ENCODE results near the gene ZNF620.
"Not testable (repeated sequence)": the region's sequence is repeated elsewhere in the genome, so short reads cannot be mapped to it uniquely, and the experiment has no call there.

The ZNF620 gene

GRCh38 chr3:40505599-40506462 lies at the start of gene ZNF620:
Gene ZNF620, plus strand, starts transcription at chr3:40506039. Its CDS starts 314 bp downstream, at chr3:40506353.
- peak; percentile 77 for DNase-seq (ENCODE audit: low spot score)

- DNase-seq (ENCODE audit: low spot score), result no peak
These were observed 49.4 kb upstream of the ZNF620 start for GRCh38 chr3:40456279-40456939.

GRCh38 chr3:40456940-40457823 lies 48.7 kb upstream of the ZNF620 start, which contains the start of gene RPL14:
Gene RPL14, plus strand, starts transcription at chr3:40457339. Its CDS starts 133 bp downstream, at chr3:40457472.
- DNase-seq (ENCODE audit: low spot score), result peak; percentile 94

GRCh38 chr3:40458473-40458872 lies 47.4 kb upstream of the ZNF620 start:
- DNase-seq (ENCODE audit: low spot score), result no peak

- not testable (repeated sequence) for DNase-seq (ENCODE audit: low spot score)
These were observed 45.4 kb upstream of the ZNF620 start for GRCh38 chr3:40460481-40460880.

GRCh38 chr3:40461161-40461560 lies 44.7 kb upstream of the ZNF620 start:
- no peak for DNase-seq (ENCODE audit: low spot score)

GRCh38 chr3:40462838-40463237 lies 43.0 kb upstream of the ZNF620 start:
- DNase-seq (ENCODE audit: low spot score), result not testable (repeated sequence)

GRCh38 chr3:40463579-40463978 lies 42.3 kb upstream of the ZNF620 start:
- no peak for DNase-seq (ENCODE audit: low spot score)

- no peak for DNase-seq (ENCODE audit: low spot score)
These were observed 41.3 kb upstream of the ZNF620 start for GRCh38 chr3:40464339-40465110.

GRCh38 chr3:40465111-40465407 lies 40.8 kb upstream of the ZNF620 start:
- no peak for DNase-seq (ENCODE audit: low spot score)

- no peak for DNase-seq (ENCODE audit: low spot score)
These were observed 40.4 kb upstream of the ZNF620 start for GRCh38 chr3:40465456-40465855.

GRCh38 chr3:40468018-40468417 lies 37.8 kb upstream of the ZNF620 start:
- peak; percentile 29 for DNase-seq (ENCODE audit: low spot score)

GRCh38 chr3:40470701-40471100 lies 35.1 kb upstream of the ZNF620 start:
- no peak for DNase-seq (ENCODE audit: low spot score)

- DNase-seq (ENCODE audit: low spot score), result peak; percentile 66
These were observed 29.1 kb upstream of the ZNF620 start, which contains the start of gene ZNF619 for GRCh38 chr3:40476478-40477470. Gene ZNF619, plus strand, starts transcription at chr3:40477122. Its CDS starts 858 bp downstream, at chr3:40477980.

GRCh38 chr3:40477666-40478065 lies 28.2 kb upstream of the ZNF620 start:
- peak; percentile 30 for DNase-seq (ENCODE audit: low spot score)

- DNase-seq (ENCODE audit: low spot score), result no peak
These were observed 18.7 kb upstream of the ZNF620 start for GRCh38 chr3:40487172-40487571.

- DNase-seq (ENCODE audit: low spot score), result no peak
These were observed 14.9 kb upstream of the ZNF620 start for GRCh38 chr3:40490916-40491315.

GRCh38 chr3:40494698-40495097 lies 11.1 kb upstream of the ZNF620 start:
- DNase-seq (ENCODE audit: low spot score), result no peak

GRCh38 chr3:40497288-40497687 lies 8.6 kb upstream of the ZNF620 start:
- no peak for DNase-seq (ENCODE audit: low spot score)

GRCh38 chr3:40499952-40500351 lies 5.9 kb upstream of the ZNF620 start:
- DNase-seq (ENCODE audit: low spot score), result no peak
